Fibroblast of upper back skin (primary cell): ENCODE results near the gene HOMER1.
"Not testable (repeated sequence)": the region's sequence is repeated elsewhere in the genome, so short reads cannot be mapped to it uniquely, and the experiment has no call there.

Experiments used
- DNase-seq: peaks from one replicate; pipeline ENCODE4 v3.0.0-alpha.2; 2013

Gene HOMER1

GRCh38 chr5:79413112-79413511 is 100.8 kb downstream of the HOMER1 start:
- no peak for DNase-seq

- DNase-seq, result peak; percentile 5
Measured at GRCh38 chr5:79408028-79408427, 105.9 kb downstream of the HOMER1 start.

GRCh38 chr5:79407591-79407990 is 106.3 kb downstream of the HOMER1 start:
- DNase-seq, result no peak

GRCh38 chr5:79401216-79401615 is 112.7 kb downstream of the HOMER1 start:
- DNase-seq, result no peak

GRCh38 chr5:79399046-79399445 is 114.9 kb downstream of the HOMER1 start:
- no peak for DNase-seq

- no peak for DNase-seq
Measured at GRCh38 chr5:79397080-79397479, 116.9 kb downstream of the HOMER1 start.

- DNase-seq, result peak; percentile 14
Measured at GRCh38 chr5:79396265-79396664, 117.7 kb downstream of the HOMER1 start.

GRCh38 chr5:79395296-79395695 is 118.6 kb downstream of the HOMER1 start:
- DNase-seq, result no peak

GRCh38 chr5:79392776-79393175 is 121.2 kb downstream of the HOMER1 start:
- no peak for DNase-seq

- no peak for DNase-seq
Measured at GRCh38 chr5:79386679-79387078, 127.3 kb downstream of the HOMER1 start.

GRCh38 chr5:79385126-79385525 is 128.8 kb downstream of the HOMER1 start:
- DNase-seq, result not testable (repeated sequence)

- no peak for DNase-seq
Measured at GRCh38 chr5:79378510-79379186, 135.3 kb downstream of the HOMER1 start.

- peak; percentile 50 for DNase-seq
Measured at GRCh38 chr5:79357398-79357797, 156.5 kb downstream of the HOMER1 start.

GRCh38 chr5:79349881-79350280 is 164.1 kb downstream of the HOMER1 start:
- DNase-seq, result no peak

GRCh38 chr5:79349047-79349446 is 164.9 kb downstream of the HOMER1 start:
- no peak for DNase-seq

GRCh38 chr5:79346420-79346824 is 167.5 kb downstream of the HOMER1 start:
- DNase-seq, result peak; percentile 55

- no peak for DNase-seq
Measured at GRCh38 chr5:79333852-79334557, 179.9 kb downstream of the HOMER1 start.

GRCh38 chr5:79330071-79330470 is 183.9 kb downstream of the HOMER1 start:
- peak; percentile 2 for DNase-seq

GRCh38 chr5:79329453-79329852 is 184.5 kb downstream of the HOMER1 start:
- DNase-seq, result peak; percentile 2
